ENCODE data around the gene SV2B.

DNA sequence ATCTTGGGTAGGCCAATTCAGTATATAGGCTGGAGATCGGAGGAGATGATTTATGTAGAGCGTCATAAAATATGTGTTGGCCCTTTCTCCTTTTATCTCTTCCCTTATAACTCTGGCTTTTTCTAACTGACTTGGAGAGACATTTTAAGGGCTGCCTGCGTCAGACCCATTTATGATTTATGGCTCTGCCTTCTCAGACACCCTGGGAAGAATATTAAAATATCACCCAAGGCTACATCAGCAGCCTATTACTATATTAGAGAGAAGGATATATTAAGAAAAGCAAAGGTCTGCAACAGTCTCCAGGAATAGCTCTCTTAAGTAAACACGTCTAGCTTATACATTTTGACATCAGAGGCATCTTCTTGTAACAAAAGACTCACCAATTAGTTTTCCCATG, 179.4 kb downstream of the SV2B start:
- no peak for TF ChIP-seq CTCF (conservative IDR thresholded peaks at IDR 0.05 in 1 of 2, IDR thresholded peaks at IDR 0.05 in 1 of 2; ENCODE audit: low read depth in 1 of 2, low read length in 2 of 2)
- TF ChIP-seq EZH2 (IDR thresholded peaks at IDR 0.05; ENCODE audit: low read length, missing control alignments) = no peak
